ENCODE results near the gene ABLIM2. TPM values are rescaled to one million over a fixed set of nuclear protein-coding genes. Genes with fewer than 3 reads are reported as not detected.

Gene ABLIM2
- total and polyA plus RNA-seq, 2 of the 8 experiments (the other 6 are each of a cell fraction or from before 2014, with no cell fraction given): 2.8 to 3.0 TPM

- no peak for TF ChIP-seq CTCF (IDR thresholded peaks at IDR 0.05; ENCODE audit: control extremely low read depth in 1 of 3, insufficient read depth in 1 of 3, low read depth in 1 of 3, low read length in 3 of 3)
- TF ChIP-seq CHD7 (IDR thresholded peaks at IDR 0.05; ENCODE audit: insufficient replicate concordance, low read length): no peak
- TF ChIP-seq POLR2A (IDR thresholded peaks at IDR 0.05; ENCODE audit: control extremely low read depth in 1 of 2, low read depth in 2 of 2, low read length in 2 of 2): no peak
- no peak for TF ChIP-seq RNF2 (IDR thresholded peaks at IDR 0.05; ENCODE audit: borderline replicate concordance, low read depth, low read length, missing control alignments, poor library complexity, severe bottlenecking)
Measured at GRCh38 chr4:8140915-8141314, 17.7 kb downstream of the ABLIM2 start (continued).

Measured in H1 (cell line).